Pancreas (tissue), 10 donors: ENCODE measurements around the gene ANKRD29. TPM values are rescaled to one million over a fixed set of nuclear protein-coding genes. Genes with fewer than 3 reads are reported as not detected.

Source experiments
- ATAC-seq, 4 donors: fragments of 200-7000 bp; cut with Tn5 transposase; one replicate each; pipeline versions ENCODE4 v1.8.0 to v1.9.1; 2020; ENCODE audit warnings: mild to moderate bottlenecking in 4 of 4, moderate library complexity in 4 of 4
- DNase-seq, 6 donors: peaks; one replicate each; pipeline ENCODE4 v3.0.0-alpha.2; 2020
- FAIRE-seq: peaks from 2 replicates; lab custom pipeline; 2012; peaks lifted over from hg19 to GRCh38; lab: Jason Lieb, UNC
- H3K27ac ChIP-seq, 4 donors: fragments of 200-600 bp; sonication (generic); 1 replicate in 3 of 4; 2 replicates in 1 of 4; pipeline versions ENCODE4 v1.5.0 to v1.8.0; 2020
- H3K27me3 ChIP-seq, 4 donors: fragments of 200-600 bp; one replicate each; pipeline ENCODE4 v1.8.0; 2021
- H3K36me3 ChIP-seq, 3 donors: fragments of 200-600 bp; sonication (generic) in 1 of 3; one replicate each; pipeline versions ENCODE4 v1.5.0 to v1.8.0; 2020 to 2021
- H3K4me1 ChIP-seq, 3 donors: fragments of 200-600 bp; one replicate each; pipeline ENCODE4 v1.8.0; 2021
- H3K4me3 ChIP-seq, 4 donors: fragments of 200-600 bp; sonication (generic) in 2 of 4; one replicate each; pipeline versions ENCODE4 v1.5.0 to v1.8.0; 2020 to 2021
- H3K9me3 ChIP-seq, 4 donors: fragments of 200-600 bp; one replicate each; pipeline ENCODE4 v1.8.0; 2021
- WGBS, 2 donors: extraction: QIAGEN DNeasy Blood & Tissue Kit; methylation state at CpG; one replicate each; pipeline ENCODE4 v1.1.7; 2013; 5-methylcytosine and 5-hydroxymethylcytosine counted together
- intact Hi-C, 3 donors: fragments of 100-400 bp; cut with DNase I; formaldehyde crosslinking; loops; one replicate each; pipeline versions ENCODE4 v1.11.1 to v1.14.2; 2022
- polyA plus RNA-seq, 2 donors: library from polyadenylated mRNA; stranded (reverse); fragments of 200-250 nt; gene quantifications; one replicate each; pipeline ENCODE4 v1.2.3, GENCODE V29; 2013
- total RNA-seq, 6 donors: library from RNA; stranded (reverse); fragmentation: NEBNext Ultra II Directional in 4 of 6; extraction: Animal tissue kit (Norgen Biotek cat#: 25700) in 4 of 6; gene quantifications; one replicate each; pipeline versions ENCODE4 v1.2.1 to v1.2.4, GENCODE V29; 2021 to 2023
- TF ChIP-seq, protein P1 (sequence below), 4 donors: fragments of 200-600 bp; sonication (generic) in 3 of 4; IDR thresholded peaks; one replicate each; pipeline versions ENCODE4 v1.5.0 to v1.8.0; 2021; ENCODE audit warnings: antibody characterized with exemption in 4 of 4
- donor health status: healthy with polysubstance abuse.
- donor health status: DM: no; HTN: no; CAD: no; lungs with moderate emphysema.
- donor health status: DM: no; HTN: no; CAD: no.
- donor health status: control.
- donor health status: control.
- donor health status: Bipolar disorder and iron deficiency.
- donor health status: DM: yes; HTN: yes; CAD: no.
- donor health status: DM: no; HTN: no; CAD: no.
- donor health status: DM: no; HTN: no; CAD: no.
- donor health status: DM: yes; HTN: yes; CAD: no.

The ANKRD29 gene
- total and polyA plus RNA-seq, 8 donors, result 0.24 to 2.0 (median 0.65) TPM

GRCh38 chr18:23703057-23703986, 40.6 kb upstream of the ANKRD29 start:
- peak; percentile 83 to 91 (median 88) for ATAC-seq
- no peak for DNase-seq
- Histone ChIP-seq H3K27me3 (no peaks in the 10 kb centered on the region), H3K27ac (no peak overlapping the region), H3K4me3 (no peak overlapping the region), H3K4me1 (no peaks in the 10 kb centered on the region), H3K9me3 (no peaks in the 10 kb centered on the region), H3K36me3 (no peaks in the 10 kb centered on the region)
- TF ChIP-seq, protein P1, sequence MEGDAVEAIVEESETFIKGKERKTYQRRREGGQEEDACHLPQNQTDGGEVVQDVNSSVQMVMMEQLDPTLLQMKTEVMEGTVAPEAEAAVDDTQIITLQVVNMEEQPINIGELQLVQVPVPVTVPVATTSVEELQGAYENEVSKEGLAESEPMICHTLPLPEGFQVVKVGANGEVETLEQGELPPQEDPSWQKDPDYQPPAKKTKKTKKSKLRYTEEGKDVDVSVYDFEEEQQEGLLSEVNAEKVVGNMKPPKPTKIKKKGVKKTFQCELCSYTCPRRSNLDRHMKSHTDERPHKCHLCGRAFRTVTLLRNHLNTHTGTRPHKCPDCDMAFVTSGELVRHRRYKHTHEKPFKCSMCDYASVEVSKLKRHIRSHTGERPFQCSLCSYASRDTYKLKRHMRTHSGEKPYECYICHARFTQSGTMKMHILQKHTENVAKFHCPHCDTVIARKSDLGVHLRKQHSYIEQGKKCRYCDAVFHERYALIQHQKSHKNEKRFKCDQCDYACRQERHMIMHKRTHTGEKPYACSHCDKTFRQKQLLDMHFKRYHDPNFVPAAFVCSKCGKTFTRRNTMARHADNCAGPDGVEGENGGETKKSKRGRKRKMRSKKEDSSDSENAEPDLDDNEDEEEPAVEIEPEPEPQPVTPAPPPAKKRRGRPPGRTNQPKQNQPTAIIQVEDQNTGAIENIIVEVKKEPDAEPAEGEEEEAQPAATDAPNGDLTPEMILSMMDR (IDR thresholded peaks at IDR 0.05), result no peak
- intact Hi-C loops, result no loop called here
- no peak for FAIRE-seq
- WGBS, 2 donors, result 52 to 53% methylated on average over 6 of the region's 6 CpGs

DNA sequence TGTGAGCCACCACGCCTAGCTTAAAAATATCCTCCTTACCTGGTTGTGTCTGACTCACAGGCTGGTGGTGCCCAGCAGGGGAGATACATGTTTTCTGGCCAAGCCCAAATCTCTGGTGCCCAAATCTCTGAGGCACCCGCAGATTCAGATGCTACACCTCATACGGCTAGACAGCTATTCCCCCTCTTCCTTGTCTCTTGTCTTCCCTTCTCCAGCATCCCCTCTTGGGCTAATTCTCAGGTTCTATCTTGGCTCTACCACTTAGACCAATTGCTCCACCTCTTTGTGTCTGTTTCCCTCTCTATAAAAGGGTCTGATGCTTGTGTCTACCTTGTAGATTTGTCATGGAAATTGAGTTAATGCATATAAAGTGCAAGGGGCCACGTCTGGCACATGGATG, 39.9 kb upstream of the ANKRD29 start:
- no peak overlapping the region for H3K27ac ChIP-seq
- intact Hi-C loops, result no loop called here
- 84 to 87% methylated on average over 4 of the region's 4 CpGs for WGBS, 2 donors
- ATAC-seq (no peak), DNase-seq (no peak), FAIRE-seq (no peak)
- H3K4me1 ChIP-seq, result no peaks in the 10 kb centered on the region
- H3K4me3 ChIP-seq, result no peak overlapping the region
- TF ChIP-seq, protein P1 (IDR thresholded peaks at IDR 0.05), result no peak
- no peaks in the 10 kb centered on the region for H3K36me3 ChIP-seq
- no peaks in the 10 kb centered on the region for H3K27me3 ChIP-seq
- H3K9me3 ChIP-seq, result no peaks in the 10 kb centered on the region

GRCh38 chr18:23701544-23702064, 38.9 kb upstream of the ANKRD29 start:
- WGBS, 2 donors, result 90 to 92% methylated on average over 8 of the region's 8 CpGs
- TF ChIP-seq, protein P1 (IDR thresholded peaks at IDR 0.05), result no peak
- no peaks in the 10 kb centered on the region for H3K4me1 ChIP-seq
- ATAC-seq (no peak), DNase-seq (no peak), FAIRE-seq (no peak)
- intact Hi-C loops, result no loop called here
- H3K27ac ChIP-seq, result no peak overlapping the region
- no peaks in the 10 kb centered on the region for H3K27me3 ChIP-seq
- no peak overlapping the region for H3K4me3 ChIP-seq
- H3K9me3 ChIP-seq, result no peaks in the 10 kb centered on the region
- no peaks in the 10 kb centered on the region for H3K36me3 ChIP-seq

DNA sequence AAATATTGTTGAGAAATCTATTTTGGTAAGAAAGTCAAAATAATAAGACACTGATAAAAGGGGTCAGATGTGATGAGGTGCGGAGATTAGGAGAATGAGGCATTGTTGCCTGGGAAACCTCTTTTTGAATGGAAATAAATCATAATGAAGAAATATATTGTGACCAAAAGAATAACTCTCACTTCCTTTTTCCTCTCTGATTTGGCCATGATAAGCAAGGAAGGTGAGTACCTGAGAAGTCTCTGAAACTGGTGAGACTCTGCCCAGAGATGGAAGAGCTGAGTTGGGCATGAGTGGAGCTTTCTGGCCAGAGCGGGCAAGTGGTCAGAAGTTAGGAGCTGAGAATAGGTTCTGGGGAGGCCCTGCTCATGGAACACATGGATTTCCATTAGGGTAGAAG, 38.3 kb upstream of the ANKRD29 start:
- intact Hi-C loops, result no loop called here
- Histone ChIP-seq H3K36me3 (no peaks in the 10 kb centered on the region), H3K27ac (no peak overlapping the region), H3K27me3 (no peaks in the 10 kb centered on the region), H3K4me3 (no peak overlapping the region), H3K4me1 (no peaks in the 10 kb centered on the region), H3K9me3 (no peaks in the 10 kb centered on the region)
- ATAC-seq (no peak), FAIRE-seq (no peak), DNase-seq (no peak)
- WGBS, 2 donors, result 49 to 50% methylated on average over 2 of the region's 2 CpGs
- TF ChIP-seq, protein P1 (IDR thresholded peaks at IDR 0.05), result no peak
